ENCODE data around the gene SGMS1.

Gene SGMS1

DNA sequence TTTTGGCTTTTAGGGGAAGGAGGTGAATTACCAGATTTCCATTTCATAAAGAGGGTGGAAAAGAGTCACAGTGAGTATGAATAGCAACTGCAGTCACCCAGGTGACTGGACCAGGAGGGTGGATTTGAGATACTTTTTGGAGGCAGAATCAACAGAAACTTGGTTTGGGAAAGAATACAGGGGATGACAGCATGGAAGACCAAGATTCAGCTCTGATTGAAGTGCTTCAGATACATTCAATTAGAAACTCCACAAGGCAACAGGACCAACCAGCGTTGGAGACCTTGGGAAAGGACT lies 83.0 kb downstream of the SGMS1 start:
- no peak for TF ChIP-seq POLR2AphosphoS5 (IDR thresholded peaks at IDR 0.05; ENCODE audit: low read depth, low read length)
- no peak for TF ChIP-seq FOXP2 (optimal IDR thresholded peaks at IDR 0.05; ENCODE audit: borderline replicate concordance, extremely low read depth, extremely low read length, insufficient read depth)
- TF ChIP-seq SIN3A (IDR thresholded peaks at IDR 0.05; ENCODE audit: borderline replicate concordance, insufficient read depth, low read length), result no peak
- TF ChIP-seq, protein P1, sequence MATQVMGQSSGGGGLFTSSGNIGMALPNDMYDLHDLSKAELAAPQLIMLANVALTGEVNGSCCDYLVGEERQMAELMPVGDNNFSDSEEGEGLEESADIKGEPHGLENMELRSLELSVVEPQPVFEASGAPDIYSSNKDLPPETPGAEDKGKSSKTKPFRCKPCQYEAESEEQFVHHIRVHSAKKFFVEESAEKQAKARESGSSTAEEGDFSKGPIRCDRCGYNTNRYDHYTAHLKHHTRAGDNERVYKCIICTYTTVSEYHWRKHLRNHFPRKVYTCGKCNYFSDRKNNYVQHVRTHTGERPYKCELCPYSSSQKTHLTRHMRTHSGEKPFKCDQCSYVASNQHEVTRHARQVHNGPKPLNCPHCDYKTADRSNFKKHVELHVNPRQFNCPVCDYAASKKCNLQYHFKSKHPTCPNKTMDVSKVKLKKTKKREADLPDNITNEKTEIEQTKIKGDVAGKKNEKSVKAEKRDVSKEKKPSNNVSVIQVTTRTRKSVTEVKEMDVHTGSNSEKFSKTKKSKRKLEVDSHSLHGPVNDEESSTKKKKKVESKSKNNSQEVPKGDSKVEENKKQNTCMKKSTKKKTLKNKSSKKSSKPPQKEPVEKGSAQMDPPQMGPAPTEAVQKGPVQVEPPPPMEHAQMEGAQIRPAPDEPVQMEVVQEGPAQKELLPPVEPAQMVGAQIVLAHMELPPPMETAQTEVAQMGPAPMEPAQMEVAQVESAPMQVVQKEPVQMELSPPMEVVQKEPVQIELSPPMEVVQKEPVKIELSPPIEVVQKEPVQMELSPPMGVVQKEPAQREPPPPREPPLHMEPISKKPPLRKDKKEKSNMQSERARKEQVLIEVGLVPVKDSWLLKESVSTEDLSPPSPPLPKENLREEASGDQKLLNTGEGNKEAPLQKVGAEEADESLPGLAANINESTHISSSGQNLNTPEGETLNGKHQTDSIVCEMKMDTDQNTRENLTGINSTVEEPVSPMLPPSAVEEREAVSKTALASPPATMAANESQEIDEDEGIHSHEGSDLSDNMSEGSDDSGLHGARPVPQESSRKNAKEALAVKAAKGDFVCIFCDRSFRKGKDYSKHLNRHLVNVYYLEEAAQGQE (IDR thresholded peaks at IDR 0.05; ENCODE audit: insufficient read depth in 1 of 2, low read depth in 2 of 2, low read length in 2 of 2), result no peak
- TF ChIP-seq TAF1 (IDR thresholded peaks at IDR 0.05; ENCODE audit: borderline replicate concordance, insufficient read depth, low read length), result no peak

DNA sequence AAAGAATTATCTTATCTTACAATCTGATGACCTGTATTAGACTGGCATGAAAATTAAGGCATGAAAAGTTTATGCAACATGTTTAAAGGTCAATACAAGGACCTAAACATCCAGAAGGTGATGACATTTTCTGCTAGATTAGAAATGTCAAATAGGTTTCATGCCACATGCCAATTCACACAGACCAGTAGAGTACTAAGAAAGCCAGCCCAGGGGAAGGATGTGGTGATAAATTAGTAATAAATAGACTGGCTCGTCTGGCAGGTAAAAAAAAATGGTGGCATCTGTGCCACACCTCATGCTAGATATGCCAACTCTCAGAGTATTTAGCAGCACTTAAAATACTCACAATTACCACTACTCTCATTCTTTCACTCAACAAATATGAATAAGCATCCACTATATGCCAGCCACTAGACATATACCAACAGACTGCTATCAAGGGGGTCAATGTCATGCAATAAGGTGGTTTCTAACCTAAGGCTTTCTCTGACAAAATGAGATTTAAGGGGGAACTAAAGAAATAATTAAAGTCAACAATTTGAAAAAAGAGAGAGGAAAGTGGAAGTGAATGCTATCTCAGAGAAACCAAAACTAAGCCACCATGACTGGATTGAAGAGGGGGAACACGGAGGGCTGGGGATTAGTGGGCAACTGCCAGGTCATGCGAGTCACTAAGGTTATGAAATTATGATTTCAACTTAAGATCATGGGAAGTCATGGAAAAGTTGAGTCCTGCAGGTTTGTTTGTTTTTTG lies 83.5 kb downstream of the SGMS1 start:
- no peak for TF ChIP-seq POLR2AphosphoS5 (IDR thresholded peaks at IDR 0.05; ENCODE audit: low read depth, low read length)
- TF ChIP-seq, protein P1 (IDR thresholded peaks at IDR 0.05; ENCODE audit: insufficient read depth in 1 of 2, low read depth in 2 of 2, low read length in 2 of 2), result no peak
- no peak for TF ChIP-seq FOXP2 (optimal IDR thresholded peaks at IDR 0.05; ENCODE audit: borderline replicate concordance, extremely low read depth, extremely low read length, insufficient read depth)

DNA sequence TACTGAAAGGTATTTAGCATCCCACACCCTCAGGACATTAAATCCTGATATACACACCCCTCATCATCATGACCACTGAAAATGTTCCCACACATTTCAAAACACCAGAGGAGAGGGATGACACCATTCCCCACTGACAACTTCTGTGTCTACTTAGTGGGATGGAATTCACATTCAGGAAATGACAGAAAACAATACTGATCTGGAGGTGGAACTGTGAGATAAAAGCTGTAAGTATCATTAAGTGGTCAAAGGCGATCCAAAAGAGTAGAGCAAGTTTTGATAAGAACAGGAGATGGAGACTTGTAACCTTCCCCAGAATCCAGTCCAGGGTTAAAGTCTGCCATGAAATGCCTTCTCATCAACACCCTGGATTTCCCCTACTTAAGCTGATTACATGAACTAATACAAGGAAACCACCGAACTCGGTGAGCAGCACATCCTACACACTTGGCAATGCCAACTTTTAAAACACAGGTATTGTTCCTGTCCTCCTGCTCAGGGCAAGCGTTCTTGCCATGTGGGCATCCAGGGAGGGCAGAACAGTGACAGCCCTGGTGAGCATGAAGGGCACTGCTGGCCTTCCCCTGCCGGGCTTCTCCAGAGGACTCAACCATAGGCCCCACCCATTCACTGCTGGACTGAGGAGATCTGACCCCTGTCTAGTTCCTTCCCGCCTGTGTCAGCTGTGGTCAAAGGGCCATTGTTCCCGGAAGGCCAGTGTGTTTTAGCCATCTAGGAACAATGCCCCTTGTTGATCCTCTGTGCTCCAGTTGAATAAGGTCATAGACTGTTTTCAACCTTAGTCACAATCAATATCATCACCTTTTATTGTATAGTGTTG lies 85.0 kb downstream of the SGMS1 start:
- no peak for TF ChIP-seq FOXP2 (optimal IDR thresholded peaks at IDR 0.05; ENCODE audit: borderline replicate concordance, extremely low read depth, extremely low read length, insufficient read depth)
- TF ChIP-seq, protein P1 (IDR thresholded peaks at IDR 0.05; ENCODE audit: insufficient read depth in 1 of 2, low read depth in 2 of 2, low read length in 2 of 2), result no peak
- no peak for TF ChIP-seq POLR2AphosphoS5 (IDR thresholded peaks at IDR 0.05; ENCODE audit: low read depth, low read length)
- no peak for TF ChIP-seq TAF1 (IDR thresholded peaks at IDR 0.05; ENCODE audit: borderline replicate concordance, insufficient read depth, low read length)
- no peak for TF ChIP-seq SIN3A (IDR thresholded peaks at IDR 0.05; ENCODE audit: borderline replicate concordance, insufficient read depth, low read length)

DNA sequence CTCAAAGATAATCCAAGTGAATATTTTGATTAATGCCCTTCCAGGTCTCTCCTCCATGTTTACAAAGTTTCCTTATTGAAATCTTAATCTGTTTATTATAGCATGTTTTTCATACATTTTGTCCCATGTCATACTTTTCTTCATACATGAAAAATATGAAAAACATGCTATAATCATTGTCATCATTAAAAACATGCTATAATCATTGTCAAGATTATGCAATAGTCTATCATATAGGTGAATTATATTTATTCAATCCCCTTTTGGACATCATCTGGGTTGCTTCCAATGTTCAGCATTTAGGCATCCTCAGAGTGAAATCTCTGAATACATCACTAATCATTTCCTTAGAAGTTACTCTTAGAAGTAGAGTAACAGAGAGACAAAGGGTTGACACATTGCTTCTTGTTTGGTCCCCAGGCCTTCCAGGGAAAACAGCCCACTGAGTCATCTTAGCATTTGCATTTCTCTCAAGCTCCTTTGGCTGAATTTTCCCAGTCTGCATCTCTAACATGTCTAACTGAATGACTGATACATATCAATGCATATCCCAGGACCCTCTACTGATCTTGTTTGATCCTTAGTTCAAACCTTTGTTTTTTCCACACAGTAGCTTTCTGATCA lies 87.0 kb downstream of the SGMS1 start:
- TF ChIP-seq SIN3A (IDR thresholded peaks at IDR 0.05; ENCODE audit: borderline replicate concordance, insufficient read depth, low read length) (no peak), TAF1 (IDR thresholded peaks at IDR 0.05; ENCODE audit: borderline replicate concordance, insufficient read depth, low read length) (no peak), POLR2AphosphoS5 (IDR thresholded peaks at IDR 0.05; ENCODE audit: low read depth, low read length) (no peak), FOXP2 (optimal IDR thresholded peaks at IDR 0.05; ENCODE audit: borderline replicate concordance, extremely low read depth, extremely low read length, insufficient read depth) (no peak)
- TF ChIP-seq, protein P1 (IDR thresholded peaks at IDR 0.05; ENCODE audit: insufficient read depth in 1 of 2, low read depth in 2 of 2, low read length in 2 of 2), result no peak
